ENCODE results near the gene WHRN. TPM values are rescaled to one million over a fixed set of nuclear protein-coding genes. Genes with fewer than 3 reads are reported as not detected.

Gene WHRN
- total and polyA plus RNA-seq, 9 donors, result 0.89 to 5.5 (median 3.3) TPM

- 92% methylated on average over 5 of the region's 6 CpGs for WGBS (ENCODE audit: insufficient coverage)
- Histone ChIP-seq H3K36me3 (ENCODE audit: control insufficient read depth, insufficient read depth, low read length) (peaks cover 57% of the 10 kb centered on the region), H3K27ac (ENCODE audit: low read length) (no peak overlapping the region), H3K27me3 (ENCODE audit: control insufficient read depth, insufficient read depth, low read length) (no peaks in the 10 kb centered on the region), H3K9me3 (replicated peaks; ENCODE audit: control insufficient read depth, low read depth, low read length) (no peaks in the 10 kb centered on the region), H3K4me1 (ENCODE audit: control insufficient read depth, insufficient read depth, low read length) (no peaks in the 10 kb centered on the region), H3K4me3 (ENCODE audit: low read length) (no peak overlapping the region)
- DNase-seq, result no peak
Observed at GRCh38 chr9:114357360-114357759, 147.9 kb downstream of the WHRN start.

GRCh38 chr9:114356792-114357191 lies 148.5 kb downstream of the WHRN start:
- Histone ChIP-seq H3K4me3 (ENCODE audit: low read length) (no peak overlapping the region), H3K4me1 (ENCODE audit: control insufficient read depth, insufficient read depth, low read length) (no peaks in the 10 kb centered on the region), H3K9me3 (replicated peaks; ENCODE audit: control insufficient read depth, low read depth, low read length) (no peaks in the 10 kb centered on the region), H3K36me3 (ENCODE audit: control insufficient read depth, insufficient read depth, low read length) (peaks cover 55% of the 10 kb centered on the region), H3K27me3 (ENCODE audit: control insufficient read depth, insufficient read depth, low read length) (no peaks in the 10 kb centered on the region), H3K27ac (ENCODE audit: low read length) (no peak overlapping the region)
- whole genome bisulfite sequencing (ENCODE audit: insufficient coverage), result 80% methylated on average over 1 of the region's 6 CpGs
- DNase-seq, result no peak

DNA sequence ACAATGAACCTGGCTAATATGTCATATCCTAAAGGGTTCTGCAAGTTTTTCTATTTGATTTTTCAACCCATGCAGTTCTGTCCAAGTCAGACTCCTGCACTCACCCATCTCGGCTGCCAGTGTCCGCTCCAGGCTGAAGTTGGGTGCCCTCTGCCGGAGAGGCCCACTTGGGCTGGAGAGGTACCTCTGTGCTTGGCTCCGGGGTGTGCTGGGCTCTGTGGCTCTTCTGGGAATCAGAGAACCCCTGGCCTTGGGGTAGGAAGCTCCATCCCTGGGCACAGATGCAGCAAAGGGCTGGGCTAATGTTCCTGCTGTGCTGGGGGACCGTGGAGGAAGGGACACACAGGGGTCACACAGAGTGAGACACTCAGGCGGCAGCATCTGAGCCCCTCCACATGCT lies 149.5 kb downstream of the WHRN start:
- 76% methylated on average over 2 of the region's 6 CpGs for WGBS (ENCODE audit: insufficient coverage)
- H3K36me3 ChIP-seq (ENCODE audit: control insufficient read depth, insufficient read depth, low read length), result peaks cover 45% of the 10 kb centered on the region
- H3K4me1 ChIP-seq (ENCODE audit: control insufficient read depth, insufficient read depth, low read length), result no peaks in the 10 kb centered on the region
- H3K4me3 ChIP-seq (ENCODE audit: low read length), result no peak overlapping the region
- H3K27ac ChIP-seq (ENCODE audit: low read length), result no peak overlapping the region
- H3K27me3 ChIP-seq (ENCODE audit: control insufficient read depth, insufficient read depth, low read length), result no peaks in the 10 kb centered on the region
- DNase-seq, result no peak
- H3K9me3 ChIP-seq (replicated peaks; ENCODE audit: control insufficient read depth, low read depth, low read length), result no peaks in the 10 kb centered on the region

Other genes starting within 250 kb of the WHRN start
- 0.49 TPM for gene ORM1, start 182.4 kb downstream of the WHRN start, total RNA-seq
- gene ORM1, start 182.4 kb downstream of the WHRN start, polyA plus RNA-seq (ENCODE audit: insufficient read depth in 1 of 8, insufficient read length in 8 of 8, low replicate concordance in 1 of 8), result 1 to 10 TPM in 1 of 8 donors, under 1 TPM in 7; 0.25 to 2.6 (median 0.66) TPM
- not detected for gene ORM2, start 175.6 kb downstream of the WHRN start, total RNA-seq
- under 1 TPM in 3 of 8 donors, not detected in 5; 0.33 to 0.40 (median 0.36) TPM for gene ORM2, start 175.6 kb downstream of the WHRN start, polyA plus RNA-seq (ENCODE audit: insufficient read depth in 1 of 8, insufficient read length in 8 of 8, low replicate concordance in 1 of 8)
- gene AKNA, start 117.5 kb downstream of the WHRN start, total RNA-seq, result 8.4 TPM
- gene AKNA, start 117.5 kb downstream of the WHRN start, polyA plus RNA-seq (ENCODE audit: insufficient read depth in 1 of 8, insufficient read length in 8 of 8, low replicate concordance in 1 of 8), result 10 to 100 TPM in 5 of 8 donors, 1 to 10 TPM in 3; 7.0 to 14.6 (median 10.2) TPM
- gene ATP6V1G1, start 82.3 kb upstream of the WHRN start, total RNA-seq, result 82.1 TPM
- 100 to 1,000 TPM in 4 of 8 donors, 10 to 100 TPM in 4; 89.0 to 125 (median 100) TPM for gene ATP6V1G1, start 82.3 kb upstream of the WHRN start, polyA plus RNA-seq (ENCODE audit: insufficient read depth in 1 of 8, insufficient read length in 8 of 8, low replicate concordance in 1 of 8)
- 3.1 TPM for gene TMEM268, start 105.8 kb upstream of the WHRN start, total RNA-seq
- 1 to 10 TPM; 3.9 to 7.8 (median 5.2) TPM for gene TMEM268, start 105.8 kb upstream of the WHRN start, polyA plus RNA-seq (ENCODE audit: insufficient read depth in 1 of 8, insufficient read length in 8 of 8, low replicate concordance in 1 of 8)
- not detected for gene TEX53, start 152.3 kb upstream of the WHRN start, total RNA-seq
- gene TEX53, start 152.3 kb upstream of the WHRN start, polyA plus RNA-seq (ENCODE audit: insufficient read depth in 1 of 8, insufficient read length in 8 of 8, low replicate concordance in 1 of 8), result not detected
- gene TEX48, start 176.7 kb upstream of the WHRN start, total RNA-seq, result not detected
- gene TEX48, start 176.7 kb upstream of the WHRN start, polyA plus RNA-seq (ENCODE audit: insufficient read depth in 1 of 8, insufficient read length in 8 of 8, low replicate concordance in 1 of 8), result not detected